CD4-positive, alpha-beta T cell treated with Interleukin-15 for 1 hour (primary cell): ENCODE data around the gene SH3PXD2A.
"Not testable (repeated sequence)": the region's sequence is repeated elsewhere in the genome, so short reads cannot be mapped to it uniquely, and the experiment has no call there.

ENCODE experiments used
- DNase-seq: peaks from one replicate; pipeline ENCODE4 v3.0.0-alpha.2; 2020

Gene SH3PXD2A

GRCh38 chr10:103614306-103615158 lies 240.8 kb downstream of the SH3PXD2A start:
- no peak for DNase-seq

- DNase-seq: no peak
Measured at GRCh38 chr10:103613616-103614015, 241.8 kb downstream of the SH3PXD2A start.

DNA sequence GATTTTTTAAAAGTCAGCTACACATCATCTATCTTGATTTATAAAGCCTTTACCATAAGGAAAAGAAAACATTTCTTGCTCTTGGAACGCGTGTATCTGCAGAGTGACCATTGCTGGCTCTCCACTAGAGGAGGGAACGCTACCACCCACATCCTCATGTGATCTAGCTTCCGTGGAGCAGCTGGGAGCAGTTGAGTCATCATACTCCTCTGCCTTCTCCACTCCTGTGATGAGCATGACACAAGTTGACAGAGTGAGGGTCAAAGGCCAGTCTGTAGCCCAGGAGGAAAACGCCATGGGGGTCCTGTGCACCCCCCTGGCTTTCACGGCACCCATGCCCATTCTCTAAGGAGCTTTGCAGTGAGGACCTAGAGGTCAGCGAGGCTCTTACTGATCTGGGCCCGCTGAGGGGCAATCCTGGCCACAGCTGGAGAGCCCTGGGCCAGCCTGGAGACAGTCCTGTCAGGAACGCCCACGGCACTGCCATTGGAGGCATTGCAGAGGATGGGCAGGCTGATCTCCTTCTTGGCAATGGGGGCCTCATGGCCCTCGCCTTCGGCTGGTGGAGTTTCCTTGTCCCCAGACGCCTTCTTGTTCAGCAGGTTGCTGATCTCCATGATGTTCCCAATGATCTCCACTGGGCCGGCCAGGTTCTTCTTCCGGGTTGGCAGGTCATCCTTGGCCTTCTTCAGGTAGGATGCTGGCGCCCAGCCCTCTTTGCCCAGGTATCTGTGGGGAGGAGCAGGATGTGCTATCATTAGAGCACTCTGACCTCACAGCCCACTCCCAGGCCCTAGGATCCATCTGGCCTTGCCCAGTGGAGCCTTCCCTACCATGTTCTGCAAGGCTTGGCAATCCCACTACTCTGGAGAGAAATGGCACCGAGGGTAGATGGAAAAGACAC lies 242.7 kb downstream of the SH3PXD2A start:
- DNase-seq: no peak

DNA sequence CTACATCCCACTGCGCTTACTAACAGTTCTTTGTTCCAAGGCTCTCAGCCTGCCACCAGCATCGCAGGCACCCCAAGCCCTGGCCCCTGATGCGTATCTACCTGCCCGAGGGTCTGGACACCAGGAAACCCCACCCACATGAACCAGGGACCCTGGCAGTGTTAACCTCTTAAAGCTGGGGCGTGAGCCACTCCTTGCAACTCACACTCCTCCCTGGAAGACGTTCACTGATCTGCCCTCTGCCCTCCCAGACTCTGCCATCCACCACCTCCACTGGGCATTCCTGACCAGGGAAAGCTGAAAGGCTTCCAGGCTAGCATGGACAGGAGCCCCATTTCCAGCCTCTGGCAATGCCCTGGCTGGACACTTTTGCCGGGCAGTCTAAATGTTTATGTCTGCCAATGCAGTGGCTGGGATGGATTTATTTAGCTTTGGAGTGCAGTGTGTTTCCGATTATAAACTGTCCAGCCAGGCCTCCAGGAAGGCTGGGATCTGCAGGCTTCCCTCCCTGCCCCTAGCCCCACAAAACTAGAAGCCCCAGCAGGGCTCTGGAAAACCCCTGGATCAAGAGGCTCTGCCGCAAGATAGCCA lies 244.4 kb downstream of the SH3PXD2A start:
- DNase-seq: no peak

DNA sequence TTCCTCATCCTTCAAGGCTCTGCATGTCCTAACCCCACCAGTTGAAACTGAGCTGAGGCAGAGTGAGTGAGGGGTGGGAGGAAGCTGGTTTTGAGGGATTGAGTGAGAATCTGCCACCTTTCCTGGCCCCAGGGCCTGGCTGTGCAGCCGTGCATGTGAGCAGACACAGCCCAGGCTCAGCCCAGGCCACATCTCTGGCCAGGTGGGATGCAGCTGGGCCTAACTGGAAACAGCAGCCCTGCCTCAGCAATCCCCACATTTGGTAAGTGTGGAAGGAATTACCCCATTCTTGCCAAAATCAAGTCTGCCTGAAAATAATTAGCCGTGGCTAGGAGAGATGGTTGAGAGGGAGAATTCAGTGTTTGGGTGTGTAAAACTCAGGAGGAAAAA lies 245.3 kb downstream of the SH3PXD2A start:
- no peak for DNase-seq

GRCh38 chr10:103609231-103610082 lies 245.9 kb downstream of the SH3PXD2A start:
- DNase-seq: no peak

GRCh38 chr10:103608056-103608455 lies 247.3 kb downstream of the SH3PXD2A start:
- DNase-seq: not testable (repeated sequence)

- DNase-seq: not testable (repeated sequence)
Measured at GRCh38 chr10:103607051-103607450, 248.3 kb downstream of the SH3PXD2A start.

- DNase-seq: not testable (repeated sequence)
Measured at GRCh38 chr10:103606097-103606438, 249.3 kb downstream of the SH3PXD2A start.

GRCh38 chr10:103605359-103606096 lies 249.8 kb downstream of the SH3PXD2A start:
- DNase-seq: no peak

- no peak for DNase-seq
Measured at GRCh38 chr10:103603382-103603781, 252.0 kb downstream of the SH3PXD2A start.

- no peak for DNase-seq
Measured at GRCh38 chr10:103602852-103603155, 252.6 kb downstream of the SH3PXD2A start.

DNA sequence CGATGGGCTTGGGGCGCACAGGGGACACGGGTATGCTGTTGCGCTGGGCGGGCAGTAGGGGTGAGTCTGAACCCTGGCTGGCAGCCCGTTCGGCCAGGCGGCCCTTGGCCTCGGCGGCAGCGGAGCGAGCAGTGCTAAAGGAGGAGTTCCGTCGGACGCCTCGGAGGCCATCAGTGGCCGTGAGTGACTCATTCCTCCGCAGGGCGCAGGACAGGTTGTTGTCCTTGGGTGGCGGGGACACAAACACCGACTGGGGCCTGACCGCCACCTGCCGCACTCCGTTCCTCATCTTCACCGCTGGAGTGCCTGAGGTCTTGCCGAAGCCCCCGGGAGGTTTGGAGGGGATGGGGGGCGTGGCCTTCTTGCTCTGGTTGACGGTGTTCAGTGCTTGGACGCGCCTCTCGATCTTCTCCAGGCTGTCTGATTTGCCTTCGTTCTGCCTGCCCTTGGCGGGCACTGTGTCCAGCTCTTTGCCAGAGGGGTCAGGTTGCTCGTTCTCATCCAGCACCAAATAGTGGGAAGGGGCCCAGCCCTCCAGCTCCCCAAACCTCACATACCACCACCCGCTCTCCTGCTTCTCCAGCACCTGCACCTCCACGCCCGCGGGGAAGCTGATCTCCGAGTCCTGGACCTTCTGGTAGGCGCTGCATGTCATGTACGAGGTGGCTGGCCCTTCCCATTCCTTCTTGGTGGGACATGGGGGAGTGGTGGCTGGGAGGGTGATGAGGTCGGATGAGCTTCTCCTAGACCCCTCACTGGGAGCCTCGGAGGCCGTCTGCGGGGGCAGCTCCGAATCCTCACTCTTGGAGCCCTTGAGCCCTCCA lies 253.1 kb downstream of the SH3PXD2A start:
- no peak for DNase-seq

GRCh38 chr10:103600956-103601569 lies 254.3 kb downstream of the SH3PXD2A start:
- DNase-seq: no peak

GRCh38 chr10:103600325-103600724 lies 255.1 kb downstream of the SH3PXD2A start:
- DNase-seq: no peak

DNA sequence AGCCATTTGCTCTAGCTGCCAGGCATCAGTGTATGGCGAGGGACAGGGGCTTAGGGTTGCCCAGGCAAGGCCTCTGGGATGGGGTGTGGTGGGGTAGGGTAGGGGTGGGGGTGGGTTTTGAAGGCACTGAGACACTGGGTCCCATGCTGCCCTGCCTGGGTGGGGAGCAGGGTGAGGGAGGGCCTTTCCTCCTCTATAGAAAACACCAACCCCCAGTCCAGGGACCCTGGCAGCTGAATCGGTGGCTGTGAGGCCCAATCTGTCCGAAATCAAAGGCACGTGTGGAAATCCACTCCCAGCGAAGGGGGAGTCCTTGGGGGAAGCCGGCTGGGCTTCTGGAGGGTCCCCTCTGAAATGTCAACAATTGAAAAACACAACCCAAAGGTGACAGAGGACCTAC lies 255.5 kb downstream of the SH3PXD2A start:
- no peak for DNase-seq

DNA sequence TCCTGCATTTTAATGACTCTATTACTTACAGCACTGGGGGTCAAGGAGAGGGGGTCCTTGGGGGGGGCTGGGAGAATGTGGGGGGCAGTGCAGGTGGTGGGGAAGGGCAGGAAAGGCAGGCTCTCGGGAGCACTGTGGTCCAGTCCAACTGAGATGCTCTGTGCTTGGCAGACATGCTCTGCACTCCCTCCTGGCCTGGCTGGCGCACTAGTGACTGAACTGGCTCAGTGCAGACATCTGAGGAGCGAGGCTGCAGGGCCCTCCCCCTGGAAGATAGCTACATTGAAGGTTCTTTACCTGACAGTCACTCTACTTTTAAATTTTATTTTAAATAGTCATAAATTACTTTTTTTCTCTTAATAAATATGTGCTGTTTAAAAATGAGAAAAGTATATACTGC lies 256.2 kb downstream of the SH3PXD2A start:
- no peak for DNase-seq

DNA sequence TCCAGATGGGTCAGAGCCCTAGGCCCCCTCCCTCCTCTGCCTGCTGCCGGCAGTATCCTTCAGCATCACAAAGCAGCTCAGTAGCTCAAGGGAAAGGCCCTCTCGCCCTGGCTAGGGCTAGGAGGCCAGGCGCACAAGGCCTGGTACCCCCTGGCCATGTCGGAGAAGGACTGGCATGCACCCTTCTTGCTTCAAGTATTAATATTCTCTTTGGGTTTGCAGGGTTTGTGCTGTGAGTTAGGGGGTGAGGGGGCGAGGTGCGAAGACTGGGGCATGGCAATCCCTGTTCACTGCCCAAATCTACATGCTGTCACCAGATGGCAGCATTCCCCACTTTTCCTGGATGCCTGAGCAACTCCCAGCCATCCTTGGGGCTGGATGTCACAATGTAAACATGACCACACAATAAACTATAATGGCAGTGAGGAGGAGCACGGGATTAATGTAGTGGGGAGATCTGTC lies 256.7 kb downstream of the SH3PXD2A start:
- DNase-seq: no peak

DNA sequence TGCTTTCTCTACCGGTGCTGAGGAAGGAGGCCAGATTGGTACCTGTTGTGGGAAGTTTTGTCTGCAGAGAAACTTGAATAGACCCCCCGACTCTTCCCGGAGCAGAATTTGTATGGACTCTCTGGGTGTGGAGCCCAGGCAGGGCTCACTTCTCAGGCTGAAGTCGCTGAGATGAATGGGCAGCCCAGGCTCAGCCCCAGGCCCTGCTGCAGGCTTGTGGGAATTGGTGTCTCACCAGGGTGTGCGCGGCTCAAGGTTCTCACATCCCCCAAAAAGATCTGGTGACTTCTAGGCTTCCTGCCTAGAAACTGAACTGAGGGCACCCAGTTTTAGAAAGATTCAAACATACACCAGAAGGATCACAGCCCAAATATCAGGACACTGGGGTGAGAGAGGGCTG lies 258.4 kb downstream of the SH3PXD2A start:
- no peak for DNase-seq

DNA sequence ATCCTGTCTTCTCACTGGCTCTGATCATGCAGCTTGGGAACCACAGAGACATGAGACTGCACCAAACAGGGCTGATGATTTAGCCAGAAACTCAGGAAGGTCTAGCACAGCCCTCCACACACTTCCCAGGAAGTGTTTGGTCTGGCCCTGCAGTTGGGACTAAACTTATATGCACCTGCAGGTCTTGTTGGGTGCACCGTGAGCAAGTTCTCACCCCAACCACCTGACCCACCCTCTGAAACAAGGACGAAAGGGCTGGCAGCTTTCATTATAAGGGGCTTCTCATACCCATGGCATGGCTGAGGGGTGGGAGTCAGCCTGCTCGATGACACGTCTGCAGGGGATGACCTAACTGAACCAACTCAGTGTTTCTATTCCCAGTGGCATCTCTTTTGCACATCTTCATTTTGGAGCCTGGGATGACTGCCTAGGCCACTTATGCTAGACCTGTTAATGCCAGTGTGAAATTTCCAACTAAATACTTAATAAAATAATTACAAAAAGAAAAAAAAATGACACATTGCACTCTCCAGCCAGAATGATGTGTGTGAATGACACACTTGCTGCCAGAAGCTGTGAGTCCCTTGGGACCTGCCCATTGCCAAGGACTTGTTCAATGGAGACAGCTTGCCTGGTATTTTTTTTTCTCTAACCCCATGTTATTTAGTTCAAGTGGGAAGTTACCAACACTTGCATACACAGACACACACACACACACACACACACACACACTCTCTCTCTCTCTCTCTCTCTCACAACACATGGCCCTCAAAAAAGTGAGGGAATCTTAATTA lies 259.2 kb downstream of the SH3PXD2A start:
- DNase-seq: no peak
